IPS-18c (cell line): ENCODE measurements around the gene NUDT5.

Experiments
- H3K4me3 ChIP-seq: 2 replicates; pipeline ENCODE4 v1.7.0; 2013; ENCODE audit warnings: low read depth, mild to moderate bottlenecking, low read length, moderate library complexity; ENCODE audit not compliant: insufficient read depth
- H3K9me3 ChIP-seq: one replicate; pipeline ENCODE4 v1.6.1; 2013; ENCODE audit warnings: mild to moderate bottlenecking, low read length, moderate library complexity; ENCODE audit not compliant: control insufficient read depth, insufficient read depth

Gene NUDT5

GRCh38 chr10:12213621-12214020 is 17.9 kb upstream of the NUDT5 start:
- no peaks in the 10 kb centered on the region for H3K9me3 ChIP-seq
- no peak overlapping the region for H3K4me3 ChIP-seq

GRCh38 chr10:12212454-12212853 is 16.8 kb upstream of the NUDT5 start:
- Histone ChIP-seq H3K9me3 (no peaks in the 10 kb centered on the region), H3K4me3 (no peak overlapping the region)

GRCh38 chr10:12208460-12208859 is 12.8 kb upstream of the NUDT5 start:
- Histone ChIP-seq H3K9me3 (no peaks in the 10 kb centered on the region), H3K4me3 (no peak overlapping the region)

GRCh38 chr10:12207114-12207513 is 11.4 kb upstream of the NUDT5 start:
- no peak overlapping the region for H3K4me3 ChIP-seq
- H3K9me3 ChIP-seq = no peaks in the 10 kb centered on the region

GRCh38 chr10:12205082-12205481 is 9.4 kb upstream of the NUDT5 start:
- Histone ChIP-seq H3K9me3 (no peaks in the 10 kb centered on the region), H3K4me3 (no peak overlapping the region)

GRCh38 chr10:12202226-12202625 is 6.5 kb upstream of the NUDT5 start:
- Histone ChIP-seq H3K9me3 (no peaks in the 10 kb centered on the region), H3K4me3 (no peak overlapping the region)

- no peak overlapping the region for H3K4me3 ChIP-seq
- no peaks in the 10 kb centered on the region for H3K9me3 ChIP-seq
Observed at GRCh38 chr10:12201543-12201942, 5.9 kb upstream of the NUDT5 start.

- no peak overlapping the region for H3K4me3 ChIP-seq
Observed at GRCh38 chr10:12200850-12201249, 5.2 kb upstream of the NUDT5 start.

GRCh38 chr10:12198156-12198555 is 2.5 kb upstream of the NUDT5 start:
- Histone ChIP-seq H3K9me3 (no peaks in the 10 kb centered on the region), H3K4me3 (no peak overlapping the region)

More at GRCh38 chr10:12200850-12201249, 5.2 kb upstream of the NUDT5 start:
- no peaks in the 10 kb centered on the region for H3K9me3 ChIP-seq

- peak overlapping the region; percentile 99 for H3K4me3 ChIP-seq
Observed at GRCh38 chr10:12196531-12197211, 980 bp upstream of the NUDT5 start.

GRCh38 chr10:12195281-12195602 is 449 bp downstream of the NUDT5 start:
- Histone ChIP-seq H3K9me3 (no peaks in the 10 kb centered on the region), H3K4me3 (peak overlapping the region; percentile 99)

More at GRCh38 chr10:12196531-12197211, 980 bp upstream of the NUDT5 start:
- H3K9me3 ChIP-seq = no peaks in the 10 kb centered on the region

GRCh38 chr10:12194752-12195271 is 879 bp downstream of the NUDT5 start:
- no peaks in the 10 kb centered on the region for H3K9me3 ChIP-seq
- peak overlapping the region; percentile 99 for H3K4me3 ChIP-seq

- Histone ChIP-seq H3K9me3 (no peaks in the 10 kb centered on the region), H3K4me3 (no peak overlapping the region)
Observed at GRCh38 chr10:12193193-12193592, 2.5 kb downstream of the NUDT5 start.

- Histone ChIP-seq H3K9me3 (no peaks in the 10 kb centered on the region), H3K4me3 (no peak overlapping the region)
Observed at GRCh38 chr10:12191715-12192114, 4.0 kb downstream of the NUDT5 start.

- H3K4me3 ChIP-seq = no peak overlapping the region
- no peaks in the 10 kb centered on the region for H3K9me3 ChIP-seq
Observed at GRCh38 chr10:12189426-12189825, 6.3 kb downstream of the NUDT5 start.

- H3K4me3 ChIP-seq = no peak overlapping the region
- H3K9me3 ChIP-seq = no peaks in the 10 kb centered on the region
Observed at GRCh38 chr10:12188656-12189055, 7.0 kb downstream of the NUDT5 start.

- Histone ChIP-seq H3K4me3 (no peak overlapping the region), H3K9me3 (no peaks in the 10 kb centered on the region)
Observed at GRCh38 chr10:12187321-12187905, 8.3 kb downstream of the NUDT5 start.

GRCh38 chr10:12186323-12186722 is 9.4 kb downstream of the NUDT5 start:
- no peaks in the 10 kb centered on the region for H3K9me3 ChIP-seq
- H3K4me3 ChIP-seq = no peak overlapping the region

GRCh38 chr10:12184165-12184564 is 11.5 kb downstream of the NUDT5 start:
- Histone ChIP-seq H3K4me3 (no peak overlapping the region), H3K9me3 (no peaks in the 10 kb centered on the region)
